Medulla oblongata (tissue), 1 donor: ENCODE measurements around the gene ADAM11.

Experiments
- DNase-seq: peaks from one replicate; pipeline ENCODE4 v3.0.0-alpha.2; 2015; ENCODE audit errors: extremely low spot score

ADAM11 gene

DNA sequence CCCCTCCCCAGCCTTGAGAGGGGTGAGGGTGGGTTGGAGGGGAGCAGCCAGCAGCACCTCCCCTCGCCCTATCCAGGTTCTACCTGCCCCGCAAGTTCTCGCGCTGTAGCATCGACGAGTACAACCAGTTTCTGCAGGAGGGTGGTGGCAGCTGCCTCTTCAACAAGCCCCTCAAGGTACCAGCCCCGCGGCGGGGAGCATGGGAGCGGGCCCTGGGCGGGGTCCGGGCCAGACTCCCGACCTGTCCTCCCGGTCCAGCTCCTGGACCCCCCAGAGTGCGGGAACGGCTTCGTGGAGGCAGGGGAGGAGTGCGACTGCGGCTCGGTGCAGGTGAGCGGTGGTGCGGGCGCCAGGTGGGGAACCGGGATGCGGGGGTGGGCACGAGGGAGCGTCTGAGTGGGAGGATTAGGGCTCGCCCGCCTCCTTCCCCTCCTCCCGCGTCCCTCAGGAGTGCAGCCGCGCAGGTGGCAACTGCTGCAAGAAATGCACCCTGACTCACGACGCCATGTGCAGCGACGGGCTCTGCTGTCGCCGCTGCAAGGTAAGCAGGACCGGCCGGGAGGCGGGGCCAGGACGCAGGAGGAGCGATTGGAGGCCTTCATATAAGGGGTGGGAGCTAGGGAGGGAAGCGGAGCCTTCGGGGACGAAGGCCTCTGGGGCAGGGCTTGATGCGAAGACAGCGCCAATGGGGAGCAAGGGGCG is 16.5 kb downstream of the ADAM11 start:
- peak; percentile 95 for DNase-seq

DNA sequence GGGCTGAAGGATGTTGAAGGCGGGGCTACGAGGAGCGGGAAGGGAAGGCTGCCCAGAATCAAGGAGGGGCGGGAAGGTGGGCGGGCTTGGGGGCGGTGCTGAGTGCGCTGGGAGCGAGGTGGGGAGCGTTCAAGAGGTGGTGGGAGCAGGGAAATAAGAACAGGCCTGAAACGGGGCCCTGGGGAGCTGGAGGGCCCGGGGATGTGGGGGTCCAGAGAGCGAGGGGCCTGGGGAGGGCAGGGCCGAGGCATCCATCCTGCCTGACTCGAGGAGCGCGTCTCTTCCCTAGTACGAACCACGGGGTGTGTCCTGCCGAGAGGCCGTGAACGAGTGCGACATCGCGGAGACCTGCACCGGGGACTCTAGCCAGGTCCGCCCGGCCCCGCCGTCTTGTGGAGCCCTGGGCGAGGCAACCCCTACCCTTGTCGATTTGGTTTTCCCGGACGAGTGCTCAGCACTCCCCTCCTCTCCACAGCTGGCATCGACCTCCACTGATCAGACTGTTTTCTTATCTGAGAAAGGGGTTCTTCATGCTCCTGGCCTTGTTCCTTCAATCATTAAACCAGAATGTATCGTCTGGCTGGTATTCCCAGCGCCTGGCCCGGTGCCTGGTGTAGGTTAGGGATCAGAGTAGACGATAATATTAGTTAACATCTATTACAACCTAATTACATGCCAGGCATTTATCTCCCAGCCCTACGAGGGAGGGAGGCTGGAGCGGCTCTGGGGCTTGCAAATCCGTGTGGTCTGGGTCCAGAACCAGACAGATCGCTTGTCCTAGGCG is 17.2 kb downstream of the ADAM11 start:
- DNase-seq, result no peak

DNA sequence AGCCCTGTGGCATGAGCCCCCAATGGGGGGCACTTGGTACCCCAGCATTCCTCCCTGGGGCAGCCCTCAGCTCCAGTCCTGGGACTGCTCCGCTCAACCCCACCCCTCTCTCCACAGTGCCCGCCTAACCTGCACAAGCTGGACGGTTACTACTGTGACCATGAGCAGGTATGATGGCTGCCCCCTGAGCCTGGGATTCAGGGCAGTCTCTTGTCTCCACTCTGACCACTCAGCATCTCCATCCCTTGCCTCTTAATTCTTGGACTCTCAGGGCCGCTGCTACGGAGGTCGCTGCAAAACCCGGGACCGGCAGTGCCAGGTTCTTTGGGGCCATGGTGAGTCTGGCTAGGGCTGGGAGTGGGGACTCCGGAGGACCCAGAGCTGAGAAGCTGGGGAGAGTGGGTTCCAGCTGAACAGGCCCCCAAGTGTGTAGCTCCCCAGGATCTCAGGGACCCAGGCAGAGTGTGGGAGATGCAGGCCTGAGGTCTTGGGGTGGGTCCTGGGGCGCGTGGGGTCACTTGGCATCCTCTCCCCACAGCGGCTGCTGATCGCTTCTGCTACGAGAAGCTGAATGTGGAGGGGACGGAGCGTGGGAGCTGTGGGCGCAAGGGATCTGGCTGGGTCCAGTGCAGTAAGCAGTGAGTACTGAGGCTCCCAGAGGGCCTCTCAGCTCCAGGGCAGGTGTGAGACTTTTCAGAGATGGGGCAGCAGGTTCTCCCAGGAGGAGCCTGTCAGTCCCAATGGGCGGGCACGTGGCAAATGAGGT is 18.0 kb downstream of the ADAM11 start:
- no peak for DNase-seq

DNA sequence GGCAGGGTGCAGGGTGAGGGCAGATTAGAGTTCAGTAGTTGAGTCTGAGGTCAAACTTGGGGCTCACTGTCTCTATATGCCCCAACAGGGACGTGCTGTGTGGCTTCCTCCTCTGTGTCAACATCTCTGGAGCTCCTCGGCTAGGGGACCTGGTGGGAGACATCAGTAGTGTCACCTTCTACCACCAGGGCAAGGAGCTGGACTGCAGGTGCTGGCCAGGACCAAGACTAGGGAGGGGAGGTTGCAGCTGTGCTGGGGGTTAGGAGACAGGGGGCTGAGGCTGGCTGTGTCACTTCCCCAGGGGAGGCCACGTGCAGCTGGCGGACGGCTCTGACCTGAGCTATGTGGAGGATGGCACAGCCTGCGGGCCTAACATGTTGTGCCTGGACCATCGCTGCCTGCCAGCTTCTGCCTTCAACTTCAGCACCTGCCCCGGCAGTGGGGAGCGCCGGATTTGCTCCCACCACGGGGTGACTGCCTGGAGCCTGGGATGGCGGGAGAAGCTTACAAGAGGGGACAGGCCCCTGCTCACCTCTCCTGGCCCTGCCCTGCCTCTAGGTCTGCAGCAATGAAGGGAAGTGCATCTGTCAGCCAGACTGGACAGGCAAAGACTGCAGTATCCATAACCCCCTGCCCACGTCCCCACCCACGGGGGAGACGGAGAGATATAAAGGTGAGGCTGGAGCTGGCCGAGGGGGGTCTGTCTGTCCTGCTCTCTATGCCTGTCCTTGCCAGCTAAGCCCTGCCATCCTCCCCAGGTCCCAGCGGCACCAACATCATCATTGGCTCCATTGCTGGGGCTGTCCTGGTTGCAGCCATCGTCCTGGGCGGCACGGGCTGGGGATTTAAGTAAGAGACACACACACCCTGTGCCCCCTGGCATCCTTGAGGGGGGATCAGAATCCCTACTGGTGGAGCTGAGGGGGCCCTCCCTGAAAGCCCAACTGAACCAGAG is 18.9 kb downstream of the ADAM11 start:
- no peak for DNase-seq

DNA sequence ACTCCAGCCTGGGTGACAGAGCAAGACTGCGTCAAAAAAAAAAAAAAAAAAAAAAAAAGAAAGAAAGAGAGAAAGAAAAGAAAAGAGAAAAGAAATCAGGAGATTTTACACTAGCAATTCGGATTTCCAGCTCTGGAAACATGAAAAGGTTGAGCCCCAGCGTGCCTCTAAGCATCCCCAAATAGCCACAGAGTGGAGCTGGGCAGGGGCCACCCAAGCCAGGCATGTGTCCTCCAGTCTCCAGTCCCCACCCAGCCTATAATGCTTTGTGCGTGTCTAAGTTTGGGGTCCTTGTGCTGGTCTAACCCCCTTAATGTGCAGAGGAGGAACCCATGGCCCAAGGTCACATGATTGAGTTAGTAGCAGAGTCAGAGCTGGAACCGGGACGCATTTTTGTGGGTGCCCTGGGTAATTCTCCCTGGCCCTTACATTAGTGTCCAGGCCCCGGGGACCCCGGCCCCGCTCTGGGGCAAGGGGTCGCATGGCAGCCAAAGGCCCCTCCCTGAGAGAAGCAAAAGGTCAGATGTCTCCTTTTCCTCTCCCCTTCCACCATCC is 19.9 kb downstream of the ADAM11 start:
- DNase-seq, result no peak

DNA sequence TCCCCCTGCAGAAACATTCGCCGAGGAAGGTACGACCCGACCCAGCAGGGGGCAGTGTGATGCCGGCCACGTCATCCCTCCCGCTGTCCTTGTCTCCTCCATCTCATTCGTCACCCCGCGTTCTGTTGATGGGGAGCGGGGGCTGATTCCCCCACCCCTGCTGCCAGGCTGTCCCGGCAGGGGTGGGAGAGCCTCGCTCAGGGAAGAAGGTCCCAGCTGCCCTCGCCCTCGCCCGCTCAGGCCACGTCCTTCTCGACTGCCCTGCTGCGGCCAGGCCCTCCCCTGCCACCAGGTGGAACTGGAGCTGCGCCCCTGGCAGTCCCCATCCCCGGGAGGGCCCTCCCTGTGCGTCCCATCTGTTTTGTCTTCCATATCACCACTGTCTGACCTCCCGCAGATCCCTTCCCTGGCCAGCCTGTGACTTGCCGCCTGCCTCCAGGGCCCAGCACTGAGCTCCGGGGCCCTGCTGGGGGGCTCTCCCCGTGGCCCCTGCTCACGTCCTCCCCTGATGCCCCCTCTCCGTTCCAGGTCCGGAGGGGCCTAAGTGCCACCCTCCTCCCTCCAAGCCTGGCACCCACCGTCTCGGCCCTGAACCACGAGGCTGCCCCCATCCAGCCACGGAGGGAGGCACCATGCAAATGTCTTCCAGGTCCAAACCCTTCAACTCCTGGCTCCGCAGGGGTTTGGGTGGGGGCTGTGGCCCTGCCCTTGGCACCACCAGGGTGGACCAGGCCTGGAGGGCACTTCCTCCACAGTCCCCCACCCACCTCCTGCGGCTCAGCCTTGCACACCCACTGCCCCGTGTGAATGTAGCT is 20.6 kb downstream of the ADAM11 start:
- peak; percentile 83 for DNase-seq

DNA sequence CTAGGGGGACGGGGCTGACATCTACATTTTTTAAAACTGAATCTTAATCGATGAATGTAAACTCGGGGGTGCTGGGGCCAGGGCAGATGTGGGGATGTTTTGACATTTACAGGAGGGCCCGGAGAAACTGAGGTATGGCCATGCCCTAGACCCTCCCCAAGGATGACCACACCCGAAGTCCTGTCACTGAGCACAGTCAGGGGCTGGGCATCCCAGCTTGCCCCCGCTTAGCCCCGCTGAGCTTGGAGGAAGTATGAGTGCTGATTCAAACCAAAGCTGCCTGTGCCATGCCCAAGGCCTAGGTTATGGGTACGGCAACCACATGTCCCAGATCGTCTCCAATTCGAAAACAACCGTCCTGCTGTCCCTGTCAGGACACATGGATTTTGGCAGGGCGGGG is 21.4 kb downstream of the ADAM11 start:
- DNase-seq, result no peak

DNA sequence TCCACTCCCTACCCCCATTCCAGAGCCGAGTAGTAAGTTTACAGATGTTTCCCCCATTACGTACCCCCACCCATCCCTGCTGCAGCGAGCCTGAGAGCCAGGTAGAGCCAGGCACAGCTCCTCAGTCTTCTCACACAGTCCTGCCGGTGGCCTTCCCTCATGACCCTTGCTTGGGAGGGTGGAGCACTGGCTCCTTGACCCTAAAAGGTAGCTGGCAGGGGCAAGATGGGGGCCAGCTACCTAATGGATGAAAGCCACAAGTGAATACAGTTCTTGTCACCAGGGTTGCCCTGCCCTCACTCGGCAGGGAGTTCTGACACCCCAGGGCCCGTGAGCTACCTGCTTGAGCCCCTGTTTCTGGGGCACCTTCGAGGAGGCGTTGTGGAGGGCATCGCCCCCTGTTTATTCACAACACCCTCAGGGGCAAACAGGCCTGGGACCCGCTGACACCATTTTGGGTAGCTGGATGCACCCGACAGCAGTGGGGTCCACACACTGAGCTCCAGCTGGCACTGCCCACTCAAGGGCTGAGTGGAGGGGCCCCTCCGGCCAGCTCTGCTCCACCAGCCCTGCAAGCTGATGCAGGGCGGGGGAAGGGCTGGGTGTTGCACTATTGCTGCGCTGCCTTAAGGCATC is 22.2 kb downstream of the ADAM11 start:
- no peak for DNase-seq

DNA sequence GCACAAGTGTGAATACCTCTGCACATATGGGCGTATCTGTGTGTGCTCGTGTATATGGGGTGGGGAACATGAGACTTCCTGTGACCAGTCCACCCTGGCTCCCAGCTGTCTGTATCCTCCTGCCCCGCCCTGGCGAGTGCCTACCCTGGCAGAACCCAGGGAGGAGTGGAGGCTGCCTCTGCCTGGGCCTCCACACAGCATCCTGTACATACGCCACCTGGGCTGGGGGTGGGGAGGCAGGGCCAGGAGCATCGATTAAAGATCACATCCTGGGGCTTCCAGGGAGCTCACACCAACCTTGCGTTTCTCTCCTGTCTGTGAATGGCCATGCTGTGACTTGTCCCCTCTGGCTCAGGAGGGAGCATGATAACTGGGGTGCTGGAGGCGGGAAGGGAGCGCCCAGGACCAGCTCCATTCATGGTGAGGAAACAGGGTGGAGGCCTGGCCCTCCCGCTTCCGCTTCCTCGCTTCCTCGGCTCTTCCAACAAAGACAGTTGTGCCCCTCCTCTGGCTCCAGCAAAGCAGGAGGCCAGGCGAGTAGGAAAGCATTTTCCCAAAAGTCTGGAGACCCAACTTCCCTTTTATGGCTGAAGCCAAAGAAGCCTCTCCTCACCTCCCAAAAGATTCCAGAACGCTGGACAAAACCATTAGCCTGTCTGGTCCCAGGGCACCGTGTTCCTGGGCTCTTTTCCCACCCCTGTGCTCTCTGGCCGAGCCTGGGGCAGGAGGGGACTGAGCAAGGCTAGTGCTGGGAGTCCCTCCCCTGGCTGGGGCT is 22.9 kb downstream of the ADAM11 start:
- no peak for DNase-seq

DNA sequence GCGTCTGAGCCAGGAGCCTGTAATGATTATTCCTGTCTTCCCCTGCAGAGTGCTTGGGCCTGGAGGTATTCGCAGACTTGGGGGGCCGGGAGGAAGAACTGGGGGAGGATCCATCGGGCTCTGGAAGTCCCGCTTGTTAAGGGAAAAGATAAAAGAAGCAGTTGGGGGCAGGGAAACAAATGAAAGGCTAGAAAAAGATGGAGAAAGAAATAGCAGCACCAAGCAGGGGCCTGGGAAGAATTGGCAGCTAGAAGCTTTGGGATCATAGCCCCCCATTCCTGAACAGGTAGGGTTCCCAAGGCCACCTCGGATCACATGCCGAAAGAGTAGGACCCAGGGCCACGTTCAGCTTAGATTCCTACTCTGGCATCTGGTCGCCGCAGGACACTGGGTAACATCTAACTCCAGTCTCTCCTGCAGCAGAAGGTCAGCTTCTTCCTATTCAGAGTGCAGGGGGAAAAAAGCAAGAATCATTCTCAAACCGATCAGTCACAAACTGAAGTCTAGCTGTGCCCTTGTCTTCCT is 23.6 kb downstream of the ADAM11 start:
- no peak for DNase-seq

DNA sequence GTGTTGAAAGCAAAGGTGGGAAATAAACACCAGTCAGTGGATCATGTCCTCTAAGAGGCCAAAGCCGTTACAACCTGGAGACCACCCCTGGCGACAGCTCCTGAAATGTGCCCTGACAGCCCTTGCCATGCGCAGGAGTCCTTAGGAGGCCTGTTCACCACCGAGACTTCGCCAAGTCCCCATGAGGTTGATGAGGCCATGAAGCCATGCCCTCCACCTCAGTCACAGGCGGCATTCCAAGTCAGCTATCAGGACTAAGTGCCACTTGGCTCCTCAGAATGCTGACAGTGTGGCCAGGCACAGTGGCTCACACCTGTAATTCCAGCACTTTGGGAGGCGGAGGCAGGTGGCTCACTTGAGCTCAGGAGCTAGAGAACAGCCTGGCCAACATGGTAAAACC is 27.1 kb downstream of the ADAM11 start:
- DNase-seq, result no peak

DNA sequence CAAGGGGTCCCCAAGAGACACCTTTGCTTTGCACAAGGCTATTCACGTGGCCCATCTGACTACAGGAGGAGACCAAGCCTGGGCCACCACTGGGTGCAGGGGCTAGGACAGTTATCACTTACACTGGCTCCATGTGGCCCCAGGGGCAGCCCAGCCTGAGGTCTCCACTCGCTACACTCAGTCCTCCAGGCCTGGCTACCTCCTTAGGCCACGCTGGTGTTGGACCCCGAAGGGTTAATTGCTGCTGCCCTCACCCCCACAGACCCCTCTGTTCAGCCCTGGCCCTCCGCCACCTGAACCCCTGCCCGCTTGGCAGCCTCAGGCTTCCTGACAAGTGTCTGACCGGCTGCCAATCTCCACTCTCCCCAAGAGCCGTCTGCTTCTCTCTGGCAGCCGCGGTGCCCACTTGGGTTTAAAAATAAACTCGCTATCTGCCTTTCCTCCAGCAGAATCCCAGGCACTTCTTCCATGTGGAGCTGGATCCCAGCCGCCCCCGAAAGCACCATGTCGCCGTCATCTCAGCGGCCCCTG is 27.8 kb downstream of the ADAM11 start:
- no peak for DNase-seq

DNA sequence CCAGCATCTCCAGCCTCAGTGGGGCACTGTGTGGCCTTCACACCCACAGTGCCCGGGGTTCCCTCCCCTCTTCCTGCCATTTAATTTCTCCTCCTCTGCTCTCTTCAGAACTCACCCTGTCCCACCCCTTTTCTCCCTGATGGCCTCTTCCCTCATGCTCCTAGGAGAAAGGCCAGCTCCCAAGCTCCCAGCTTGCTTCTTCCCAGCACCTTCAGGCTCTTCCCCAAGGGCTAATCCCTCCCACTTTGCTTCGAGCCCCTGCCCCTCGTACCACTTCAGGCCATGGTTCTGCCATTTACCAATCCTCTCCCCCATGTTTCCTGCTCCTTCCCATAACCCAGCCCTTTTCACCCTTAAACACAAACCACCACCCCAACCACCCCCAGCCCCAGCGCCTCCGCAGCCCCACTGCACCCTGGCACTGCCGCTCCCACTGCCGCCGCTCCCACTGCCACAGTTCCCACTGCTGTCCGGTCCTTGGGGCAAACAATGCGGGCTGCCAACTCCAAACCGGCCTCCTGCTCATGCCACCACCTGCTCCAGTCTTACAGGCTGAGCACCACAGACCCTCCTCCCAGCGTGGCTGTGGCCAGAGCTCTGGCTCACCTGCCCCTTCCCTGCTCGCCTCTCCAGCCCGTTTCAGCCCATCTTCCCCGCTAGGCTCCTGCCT is 28.6 kb downstream of the ADAM11 start:
- no peak for DNase-seq

DNA sequence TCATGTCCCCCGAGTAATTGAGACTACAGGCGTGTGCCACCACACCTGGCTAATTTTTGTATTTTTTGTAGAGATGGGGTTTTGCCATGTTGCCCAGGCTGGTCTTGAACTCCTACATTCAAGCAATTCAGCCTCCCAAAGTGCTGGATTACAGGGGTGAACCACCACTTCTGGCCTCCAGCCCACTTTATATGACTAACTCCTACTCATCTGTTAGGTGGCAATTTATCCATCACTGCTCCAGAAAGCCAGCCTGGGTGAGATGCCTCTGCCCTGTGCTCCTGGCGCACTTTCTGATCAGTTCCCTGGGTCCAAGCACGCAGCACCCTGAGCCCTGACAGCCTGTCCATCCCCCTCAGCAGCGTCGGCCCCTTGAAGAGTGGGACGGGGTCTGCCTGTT is 29.4 kb downstream of the ADAM11 start:
- no peak for DNase-seq

DNA sequence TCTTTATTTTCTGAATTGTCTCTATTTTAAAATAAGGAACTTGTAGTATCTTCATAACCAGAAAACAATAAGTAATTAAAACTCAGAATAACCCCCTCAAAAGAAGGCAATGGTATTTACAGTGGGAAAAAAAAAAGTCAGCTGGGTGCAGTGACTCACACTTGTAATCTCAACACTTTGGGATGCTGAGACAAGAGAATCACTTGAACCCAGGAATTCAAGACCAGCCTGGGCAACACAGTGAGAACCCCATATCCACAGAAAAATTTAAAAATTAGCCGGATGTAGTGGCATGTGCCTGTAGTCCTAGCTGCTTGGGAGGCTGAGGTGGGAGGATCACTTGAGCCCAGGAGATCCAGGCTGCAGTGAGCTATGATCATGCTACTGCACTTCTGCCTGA is 33.5 kb downstream of the ADAM11 start:
- DNase-seq, result no peak

DNA sequence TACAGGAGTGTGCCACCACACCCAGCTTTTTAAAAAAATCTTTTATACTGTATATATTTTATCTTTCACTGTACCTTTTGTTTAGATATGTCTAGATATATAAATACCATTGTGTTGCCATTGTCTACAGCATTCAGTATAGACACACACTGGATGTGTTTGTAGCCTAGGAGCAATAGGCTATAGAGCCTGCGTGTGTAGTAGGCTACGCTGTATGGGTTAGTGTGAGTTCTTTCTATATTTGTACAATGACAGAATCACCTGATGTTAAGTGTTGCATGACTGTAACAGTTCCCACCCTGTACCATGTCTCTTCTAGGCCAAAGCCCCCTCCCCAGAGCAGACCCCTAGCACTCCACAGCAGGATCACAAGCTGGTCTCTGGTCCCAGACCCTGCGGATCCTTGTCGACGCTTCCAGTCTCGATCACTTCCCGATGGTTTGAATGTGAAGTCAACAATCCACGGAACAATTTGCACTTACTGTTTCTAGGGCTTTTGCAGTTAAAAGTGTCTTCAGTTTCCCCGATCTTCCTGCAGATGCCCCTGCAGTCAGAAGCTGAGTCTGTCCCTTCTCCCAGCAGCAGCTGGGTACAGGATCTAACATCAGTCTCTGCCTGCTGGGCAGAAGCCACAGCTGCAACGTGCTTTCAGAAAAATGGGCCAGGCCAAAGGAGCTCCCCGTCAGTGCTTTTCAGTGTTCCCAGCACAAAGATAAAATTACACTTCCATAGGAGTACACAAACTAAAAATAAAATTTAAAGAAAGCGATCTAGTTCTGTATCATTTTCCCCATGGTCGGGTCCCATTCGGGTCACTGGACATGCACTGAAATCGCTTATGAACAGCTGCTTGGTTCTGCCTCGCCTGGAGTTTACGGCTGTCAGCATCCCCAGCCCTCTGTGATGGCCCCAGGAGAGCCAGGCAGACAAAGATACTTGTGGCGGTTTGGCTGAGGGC is 35.4 kb downstream of the ADAM11 start:
- no peak for DNase-seq
